ENCODE measurements around the gene ORM1.

- TF ChIP-seq POLR2A (IDR thresholded peaks at IDR 0.05), result no peak
- TF ChIP-seq CTCF (IDR thresholded peaks at IDR 0.05), result no peak
- no peak for TF ChIP-seq POLR2AphosphoS5 (IDR thresholded peaks at IDR 0.05)
Measured at GRCh38 chr9:114303977-114304376, 18.9 kb upstream of the ORM1 start.
